Measurements from ENCODE around the gene ERF. TPM values are rescaled to one million over a fixed set of nuclear protein-coding genes. Genes with fewer than 3 reads are reported as not detected.

The ERF gene
- total RNA-seq, 2 donors from 2014 or later, result 65.7 to 75.6 TPM

GRCh38 chr19:42198676-42199439, 56.1 kb downstream of the ERF start:
- peak; percentile 63 to 73 for DNase-seq
- peak; percentile 60 to 70 for ATAC-seq (replicated peaks in 1 of 2)
- Mint-ChIP-seq H3K4me3 (peak overlapping the region; percentile 69 to 95), H3K27ac (peak overlapping the region; percentile 83), H3K4me1 (ENCODE audit: low read depth) (peaks cover 79% of the 10 kb centered on the region), H3K27me3 (ENCODE audit: low read depth) (no peaks in the 10 kb centered on the region), H3K9me3 (peaks cover 0 to 2% of the 10 kb centered on the region in 2 donors), H3K36me3 (ENCODE audit: insufficient read depth in 2 of 2) (peaks cover 6 to 10% of the 10 kb centered on the region in 2 donors)

Other genes starting within 250 kb of the ERF start
- gene GRIK5, start 184.9 kb downstream of the ERF start, total RNA-seq, result 1 to 10 TPM; 1.1 to 3.8 TPM
- gene ZNF574, start 179.0 kb downstream of the ERF start, total RNA-seq, result 10 to 100 TPM; 11.5 to 12.2 TPM
- gene POU2F2, start 122.7 kb downstream of the ERF start, total RNA-seq, result 10 to 100 TPM; 45.0 to 56.0 TPM
- gene DEDD2, start 37.5 kb downstream of the ERF start, total RNA-seq, result 10 to 100 TPM; 28.8 to 31.6 TPM
- 10 to 100 TPM; 11.4 to 11.9 TPM for gene ZNF526, start 34.8 kb downstream of the ERF start, total RNA-seq
- gene GSK3A, start 12.5 kb downstream of the ERF start, total RNA-seq, result 10 to 100 TPM; 39.6 to 43.2 TPM
- 10 to 100 TPM; 90.1 to 95.0 TPM for gene CIC, start 14.1 kb upstream of the ERF start, total RNA-seq
- under 1 TPM; 0.29 to 0.86 TPM for gene PRR19, start 47.0 kb upstream of the ERF start, total RNA-seq
- gene PAFAH1B3, start 47.5 kb upstream of the ERF start, total RNA-seq, result 10 to 100 TPM; 36.7 to 37.6 TPM
- 1 to 10 TPM in 1 of 2 donors, under 1 TPM in 1; 0.67 to 1.6 TPM for gene TMEM145, start 58.2 kb upstream of the ERF start, total RNA-seq
- gene MEGF8, start 70.5 kb upstream of the ERF start, total RNA-seq, result 10 to 100 TPM in 1 of 2 donors, 1 to 10 TPM in 1; 9.7 to 14.0 TPM
- gene CNFN, start 135.2 kb upstream of the ERF start, total RNA-seq, result 1 to 10 TPM in 1 of 2 donors, under 1 TPM in 1; 0.53 to 2.1 TPM
- gene LIPE, start 172.3 kb upstream of the ERF start, total RNA-seq, result 10 to 100 TPM; 46.5 to 53.8 TPM
- gene CXCL17, start 187.8 kb upstream of the ERF start, total RNA-seq, result not detected